A673 (cell line): ENCODE data around the gene HS3ST6.

ENCODE experiments used
- EZH2 ChIP-seq: fragments of 200-600 bp; sonication (generic); IDR thresholded peaks from 2 replicates; pipeline ENCODE4 v1.6.1; 2017; ENCODE audit warnings: borderline replicate concordance, low read depth, mild to moderate bottlenecking, mixed read lengths, antibody characterized with exemption, low read length; ENCODE audit not compliant: poor library complexity, severe bottlenecking
- TF ChIP-seq, protein P1 (sequence below): fragments of 300-800, 200-600 bp; sonication (generic); conservative IDR thresholded peaks from 2 replicates; pipeline ENCODE4 v1.5.1; 2017; ENCODE audit warnings: low read depth, mild to moderate bottlenecking, antibody characterized with exemption, low read length, moderate library complexity, mixed read lengths

DNA sequence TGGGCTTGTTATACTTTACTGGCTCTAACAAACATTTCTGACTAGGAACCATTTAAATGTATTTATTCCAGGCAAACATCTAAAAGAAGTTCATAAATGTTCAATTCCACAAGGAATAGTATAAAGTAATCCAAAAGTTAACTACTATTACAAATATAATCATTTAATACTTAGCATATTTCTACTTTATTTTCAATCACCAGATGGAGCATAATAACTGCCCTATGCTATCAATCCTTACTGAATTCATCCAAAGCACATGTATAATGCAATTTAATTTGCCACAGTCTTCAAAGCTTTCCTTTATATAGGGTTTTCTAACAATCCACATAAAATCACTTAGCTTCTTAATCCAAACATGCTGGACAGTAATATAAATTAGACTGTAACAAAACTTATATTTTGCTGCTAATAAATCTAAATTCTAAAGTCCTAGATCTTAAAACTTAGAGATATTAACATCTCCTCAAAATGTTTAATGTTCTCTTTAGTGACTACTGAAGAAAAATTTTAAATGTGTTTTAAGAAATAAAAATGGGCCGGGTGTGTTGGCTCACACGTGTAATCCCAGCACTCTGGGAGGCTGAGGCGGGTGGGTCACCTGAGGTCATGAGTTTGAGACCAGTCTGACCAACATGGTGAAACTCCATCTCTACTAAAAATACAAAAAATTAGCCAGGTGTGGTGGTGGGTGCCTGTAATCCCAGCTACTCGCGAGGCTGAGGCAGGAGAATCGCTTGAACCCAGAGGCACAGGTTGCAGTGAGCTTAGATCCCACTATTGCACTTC lies 52.1 kb downstream of the HS3ST6 start:
- TF ChIP-seq, protein P1, sequence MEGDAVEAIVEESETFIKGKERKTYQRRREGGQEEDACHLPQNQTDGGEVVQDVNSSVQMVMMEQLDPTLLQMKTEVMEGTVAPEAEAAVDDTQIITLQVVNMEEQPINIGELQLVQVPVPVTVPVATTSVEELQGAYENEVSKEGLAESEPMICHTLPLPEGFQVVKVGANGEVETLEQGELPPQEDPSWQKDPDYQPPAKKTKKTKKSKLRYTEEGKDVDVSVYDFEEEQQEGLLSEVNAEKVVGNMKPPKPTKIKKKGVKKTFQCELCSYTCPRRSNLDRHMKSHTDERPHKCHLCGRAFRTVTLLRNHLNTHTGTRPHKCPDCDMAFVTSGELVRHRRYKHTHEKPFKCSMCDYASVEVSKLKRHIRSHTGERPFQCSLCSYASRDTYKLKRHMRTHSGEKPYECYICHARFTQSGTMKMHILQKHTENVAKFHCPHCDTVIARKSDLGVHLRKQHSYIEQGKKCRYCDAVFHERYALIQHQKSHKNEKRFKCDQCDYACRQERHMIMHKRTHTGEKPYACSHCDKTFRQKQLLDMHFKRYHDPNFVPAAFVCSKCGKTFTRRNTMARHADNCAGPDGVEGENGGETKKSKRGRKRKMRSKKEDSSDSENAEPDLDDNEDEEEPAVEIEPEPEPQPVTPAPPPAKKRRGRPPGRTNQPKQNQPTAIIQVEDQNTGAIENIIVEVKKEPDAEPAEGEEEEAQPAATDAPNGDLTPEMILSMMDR: no peak
- no peak for TF ChIP-seq EZH2
